Panc1 (cell line): Measurements from ENCODE around the gene ARSG.

Experiments used
- CTCF ChIP-seq: fragments of 450-650 bp; IDR thresholded peaks from 2 replicates; pipeline ENCODE4 v1.5.1; 2017; ENCODE audit warnings: mild to moderate bottlenecking
- POLR2AphosphoS5 ChIP-seq: IDR thresholded peaks from 2 replicates; pipeline ENCODE4 v1.6.1; 2012; ENCODE audit warnings: mild to moderate bottlenecking, low read depth, low read length, moderate library complexity
- REST ChIP-seq, 2 experiments: IDR thresholded peaks; 2 replicates each; pipeline ENCODE4 v1.6.1; 2011 to 2012; ENCODE audit warnings: low read depth in 2 of 2, control low read depth in 1 of 2, low read length in 1 of 2, mild to moderate bottlenecking in 1 of 2, moderate library complexity in 1 of 2; ENCODE audit not compliant: insufficient read depth in 1 of 2
- SIN3A ChIP-seq: IDR thresholded peaks from 2 replicates; pipeline ENCODE4 v1.6.1; 2012; ENCODE audit warnings: low read depth, mild to moderate bottlenecking, low read length, moderate library complexity, borderline replicate concordance; ENCODE audit not compliant: insufficient read depth
- TCF7L2 ChIP-seq: IDR thresholded peaks from 2 replicates; pipeline ENCODE4 v1.6.1; 2011; ENCODE audit warnings: mild to moderate bottlenecking, low read depth, low read length, inconsistent platforms

GRCh38 chr17:68424203-68424602 lies 132.9 kb downstream of the ARSG start:
- TF ChIP-seq TCF7L2 (no peak), CTCF (no peak), POLR2AphosphoS5 (no peak), REST (IDR thresholded peaks at IDR 0.05; ENCODE audit: insufficient read depth in 1 of 2, low read depth in 2 of 2, low read length in 1 of 2) (no peak), SIN3A (no peak)
